Activated naive CD8-positive, alpha-beta T cell (primary cell): Measurements from ENCODE around the gene ZNF211.

Source experiments
- H3K27ac Mint-ChIP-seq: one replicate; pipeline ENCODE4 v1.8.0; 2021; ENCODE audit warnings: mixed read lengths
- H3K27me3 Mint-ChIP-seq: one replicate; pipeline ENCODE4 v1.8.0; 2021; ENCODE audit warnings: mixed read lengths
- H3K36me3 Mint-ChIP-seq: one replicate; pipeline ENCODE4 v1.8.0; 2021; ENCODE audit warnings: mixed read lengths
- H3K4me1 Mint-ChIP-seq: one replicate; pipeline ENCODE4 v1.8.0; 2021; ENCODE audit warnings: low read depth, mixed read lengths
- H3K4me3 Mint-ChIP-seq: one replicate; pipeline ENCODE4 v1.8.0; 2021; ENCODE audit warnings: mild to moderate bottlenecking, mixed read lengths
- H3K9me3 Mint-ChIP-seq: one replicate; pipeline ENCODE4 v1.8.0; 2021; ENCODE audit warnings: low read depth, mixed read lengths

ZNF211 gene

DNA sequence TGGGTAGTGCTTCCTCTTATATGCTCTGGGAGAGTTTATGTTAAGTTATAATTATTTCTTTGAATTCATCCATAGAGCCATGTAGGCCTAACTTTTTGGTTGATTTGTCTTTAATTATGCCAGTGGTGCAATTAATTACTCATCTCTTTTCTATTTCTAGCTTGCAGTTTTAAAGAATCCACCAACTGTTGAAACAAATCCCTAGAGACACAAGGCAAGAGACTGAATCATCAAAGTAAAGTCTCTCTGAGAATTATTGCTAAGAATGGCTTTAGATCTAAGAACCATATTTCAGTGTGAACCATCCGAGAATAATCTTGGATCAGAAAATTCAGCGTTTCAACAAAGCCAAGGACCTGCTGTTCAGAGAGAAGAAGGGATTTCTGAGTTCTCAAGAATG, 42.9 kb downstream of the ZNF211 start:
- peaks cover 18% of the 10 kb centered on the region for H3K27me3 Mint-ChIP-seq

DNA sequence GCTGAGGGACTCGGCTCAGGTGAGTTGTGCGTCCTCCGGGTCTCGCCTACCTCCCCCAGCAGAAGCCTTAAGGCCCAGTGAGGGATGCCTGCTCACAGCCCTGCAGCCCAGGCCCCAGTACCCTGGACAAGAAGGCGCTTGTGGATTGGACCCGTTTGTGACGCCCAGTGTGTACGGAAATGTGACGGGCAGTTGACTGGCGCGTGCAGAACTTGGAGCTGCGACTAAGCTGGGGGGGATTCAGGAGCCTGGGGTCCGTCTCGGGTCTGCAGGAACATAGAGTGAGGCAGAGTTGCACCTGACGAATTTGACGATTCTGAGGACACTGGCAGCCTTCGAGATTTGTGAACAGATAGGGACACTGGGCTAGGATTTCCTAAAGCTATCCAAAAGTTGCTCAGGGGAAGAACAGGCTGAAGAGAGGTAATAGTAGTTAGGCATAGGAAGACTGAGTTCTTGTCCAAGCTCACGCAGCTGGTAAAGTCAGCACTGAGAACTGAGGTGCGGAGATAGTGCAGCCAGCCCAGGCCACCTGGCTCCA, 49.3 kb downstream of the ZNF211 start:
- H3K4me1 Mint-ChIP-seq: peaks cover 36% of the 10 kb centered on the region
- peaks cover 38% of the 10 kb centered on the region for H3K9me3 Mint-ChIP-seq
- H3K36me3 Mint-ChIP-seq: peaks cover 60% of the 10 kb centered on the region
- peak overlapping the region; percentile 98 for H3K27ac Mint-ChIP-seq
- peaks cover 7% of the 10 kb centered on the region for H3K27me3 Mint-ChIP-seq
- H3K4me3 Mint-ChIP-seq: peak overlapping the region; percentile 97

More for the DNA sequence above, 42.9 kb downstream of the ZNF211 start:
- no peak overlapping the region for H3K4me3 Mint-ChIP-seq
- no peaks in the 10 kb centered on the region for H3K4me1 Mint-ChIP-seq
- peaks cover 14% of the 10 kb centered on the region for H3K36me3 Mint-ChIP-seq
- no peak overlapping the region for H3K27ac Mint-ChIP-seq
- H3K9me3 Mint-ChIP-seq: peaks cover 8% of the 10 kb centered on the region

- Mint-ChIP-seq H3K27ac (no peak overlapping the region), H3K9me3 (peaks cover 44% of the 10 kb centered on the region), H3K36me3 (peaks cover 79% of the 10 kb centered on the region), H3K4me1 (peaks cover 34% of the 10 kb centered on the region), H3K4me3 (no peak overlapping the region), H3K27me3 (no peaks in the 10 kb centered on the region)
Measured at GRCh38 chr19:57686727-57687126, 53.8 kb downstream of the ZNF211 start.

DNA sequence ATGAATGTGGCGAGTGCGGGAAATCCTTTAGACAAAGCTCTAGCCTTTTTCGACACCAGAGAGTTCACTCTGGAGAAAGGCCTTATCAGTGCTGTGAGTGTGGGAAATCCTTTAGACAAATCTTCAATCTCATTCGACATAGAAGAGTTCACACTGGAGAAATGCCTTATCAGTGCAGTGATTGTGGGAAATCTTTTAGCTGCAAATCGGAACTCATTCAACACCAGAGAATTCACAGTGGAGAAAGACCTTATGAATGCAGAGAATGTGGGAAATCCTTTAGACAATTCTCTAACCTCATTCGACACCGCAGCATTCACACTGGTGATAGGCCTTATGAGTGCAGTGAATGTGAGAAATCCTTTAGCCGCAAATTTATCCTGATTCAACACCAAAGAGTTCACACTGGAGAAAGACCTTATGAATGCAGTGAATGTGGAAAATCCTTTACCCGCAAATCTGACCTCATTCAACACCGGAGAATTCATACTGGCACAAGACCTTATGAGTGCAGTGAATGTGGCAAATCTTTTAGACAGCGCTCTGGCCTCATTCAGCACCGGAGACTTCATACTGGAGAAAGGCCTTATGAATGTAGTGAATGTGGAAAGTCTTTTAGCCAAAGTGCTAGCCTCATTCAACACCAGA, 54.5 kb downstream of the ZNF211 start:
- H3K27me3 Mint-ChIP-seq: no peaks in the 10 kb centered on the region
- H3K27ac Mint-ChIP-seq: no peak overlapping the region
- H3K4me3 Mint-ChIP-seq: no peak overlapping the region
- H3K9me3 Mint-ChIP-seq: peaks cover 43% of the 10 kb centered on the region
- H3K36me3 Mint-ChIP-seq: peaks cover 71% of the 10 kb centered on the region
- H3K4me1 Mint-ChIP-seq: peaks cover 27% of the 10 kb centered on the region

DNA sequence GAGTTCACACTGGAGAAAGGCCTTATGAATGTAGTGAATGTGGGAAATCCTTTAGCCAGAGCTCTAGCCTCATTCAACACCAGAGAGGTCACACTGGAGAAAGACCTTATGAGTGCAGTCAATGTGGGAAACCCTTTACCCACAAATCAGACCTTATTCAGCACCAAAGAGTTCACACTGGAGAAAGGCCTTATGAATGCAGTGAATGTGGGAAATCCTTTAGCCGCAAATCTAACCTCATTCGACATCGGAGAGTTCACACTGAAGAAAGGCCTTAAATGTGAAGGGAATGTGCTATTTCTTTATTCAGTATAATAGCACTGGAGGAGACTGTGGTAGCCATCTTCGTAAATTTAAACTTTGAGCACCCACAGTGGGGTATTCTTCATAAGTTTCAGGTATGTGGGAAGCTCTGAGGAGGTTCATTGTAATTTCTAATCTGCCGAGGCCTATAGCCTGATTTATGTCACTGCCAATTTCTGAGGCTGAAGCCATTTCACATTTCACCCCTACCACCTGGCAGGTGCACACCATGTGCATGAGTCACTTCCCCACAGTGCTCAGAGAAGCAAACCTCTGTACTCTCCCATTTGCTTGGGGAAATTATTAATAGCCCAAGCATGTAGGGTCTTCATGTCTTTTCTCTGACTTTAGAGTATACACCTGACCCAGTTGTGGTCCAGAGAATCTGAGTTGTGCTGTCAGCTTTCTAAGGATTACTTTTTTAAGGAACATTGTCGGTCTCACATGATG, 55.2 kb downstream of the ZNF211 start:
- H3K27me3 Mint-ChIP-seq: no peaks in the 10 kb centered on the region
- H3K4me3 Mint-ChIP-seq: no peak overlapping the region
- H3K27ac Mint-ChIP-seq: no peak overlapping the region
- H3K36me3 Mint-ChIP-seq: peaks cover 69% of the 10 kb centered on the region
- peaks cover 42% of the 10 kb centered on the region for H3K9me3 Mint-ChIP-seq
- peaks cover 20% of the 10 kb centered on the region for H3K4me1 Mint-ChIP-seq

GRCh38 chr19:57689750-57690149, 56.8 kb downstream of the ZNF211 start:
- Mint-ChIP-seq H3K27me3 (no peaks in the 10 kb centered on the region), H3K4me1 (peaks cover 5% of the 10 kb centered on the region), H3K36me3 (peaks cover 67% of the 10 kb centered on the region), H3K4me3 (no peak overlapping the region), H3K27ac (no peak overlapping the region), H3K9me3 (peaks cover 39% of the 10 kb centered on the region)
